ENCODE data around the gene NAT8L.

Gene NAT8L

DNA sequence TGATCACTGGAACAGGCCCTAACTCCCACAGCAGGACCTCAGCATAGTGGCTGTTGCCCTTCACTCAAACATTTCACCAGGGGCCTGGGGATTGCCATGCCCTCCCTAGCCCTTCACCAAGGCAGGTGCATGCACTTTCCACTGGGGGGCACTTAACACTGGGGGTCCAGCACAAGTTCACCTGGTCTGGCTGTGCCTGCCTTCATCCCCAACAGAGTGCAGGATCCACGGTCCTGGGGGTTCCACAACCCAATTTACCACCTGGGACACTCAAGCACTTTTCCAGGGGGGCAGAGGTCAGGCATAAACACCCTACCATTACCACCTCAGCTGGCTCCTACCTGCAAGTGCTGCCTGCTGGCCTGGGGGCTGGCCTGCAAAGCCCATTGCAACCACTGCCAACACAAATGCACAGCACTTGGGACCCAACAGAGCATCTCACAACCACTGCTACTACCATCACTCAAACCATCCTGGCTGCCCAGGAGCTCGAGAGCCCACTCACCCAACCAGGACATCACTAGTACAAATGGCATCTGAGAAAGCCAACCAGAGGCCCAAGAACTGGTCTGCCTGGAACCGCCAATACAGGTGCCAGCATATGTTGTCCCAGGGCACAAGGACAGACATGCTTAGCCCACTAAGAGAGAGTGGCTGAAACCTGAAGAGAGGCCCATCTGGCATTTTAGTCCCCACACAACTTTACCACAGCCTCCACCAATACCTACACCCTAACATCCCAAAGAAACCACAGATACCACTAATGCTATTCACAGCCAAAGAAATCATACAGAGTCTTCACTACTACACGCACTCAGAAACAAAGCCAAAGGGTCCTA, 43.1 kb downstream of the NAT8L start:
- H3K36me3 ChIP-seq: no peaks in the 10 kb centered on the region
- TF ChIP-seq, protein P1, sequence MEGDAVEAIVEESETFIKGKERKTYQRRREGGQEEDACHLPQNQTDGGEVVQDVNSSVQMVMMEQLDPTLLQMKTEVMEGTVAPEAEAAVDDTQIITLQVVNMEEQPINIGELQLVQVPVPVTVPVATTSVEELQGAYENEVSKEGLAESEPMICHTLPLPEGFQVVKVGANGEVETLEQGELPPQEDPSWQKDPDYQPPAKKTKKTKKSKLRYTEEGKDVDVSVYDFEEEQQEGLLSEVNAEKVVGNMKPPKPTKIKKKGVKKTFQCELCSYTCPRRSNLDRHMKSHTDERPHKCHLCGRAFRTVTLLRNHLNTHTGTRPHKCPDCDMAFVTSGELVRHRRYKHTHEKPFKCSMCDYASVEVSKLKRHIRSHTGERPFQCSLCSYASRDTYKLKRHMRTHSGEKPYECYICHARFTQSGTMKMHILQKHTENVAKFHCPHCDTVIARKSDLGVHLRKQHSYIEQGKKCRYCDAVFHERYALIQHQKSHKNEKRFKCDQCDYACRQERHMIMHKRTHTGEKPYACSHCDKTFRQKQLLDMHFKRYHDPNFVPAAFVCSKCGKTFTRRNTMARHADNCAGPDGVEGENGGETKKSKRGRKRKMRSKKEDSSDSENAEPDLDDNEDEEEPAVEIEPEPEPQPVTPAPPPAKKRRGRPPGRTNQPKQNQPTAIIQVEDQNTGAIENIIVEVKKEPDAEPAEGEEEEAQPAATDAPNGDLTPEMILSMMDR (IDR thresholded peaks at IDR 0.05; ENCODE audit: low read depth, low read length): no peak

GRCh38 chr4:2103127-2103842, 44.2 kb downstream of the NAT8L start:
- no peak for DNase-seq
- H3K27ac ChIP-seq: no peak overlapping the region
- no peak overlapping the region for H3K4me3 ChIP-seq (ENCODE audit: low read depth, low read length)
- no peaks in the 10 kb centered on the region for H3K27me3 ChIP-seq (ENCODE audit: insufficient read depth, low read depth, severe bottlenecking)
- TF ChIP-seq, protein P1 (IDR thresholded peaks at IDR 0.05; ENCODE audit: low read depth, low read length): no peak
- H3K9me3 ChIP-seq (ENCODE audit: severe bottlenecking): peaks cover 22% of the 10 kb centered on the region
- H3K36me3 ChIP-seq: no peaks in the 10 kb centered on the region

More for the DNA sequence above, 43.1 kb downstream of the NAT8L start:
- peaks cover 22% of the 10 kb centered on the region for H3K9me3 ChIP-seq (ENCODE audit: severe bottlenecking)
- no peak for DNase-seq
- H3K4me3 ChIP-seq (ENCODE audit: low read depth, low read length): no peak overlapping the region
- no peak overlapping the region for H3K27ac ChIP-seq
- H3K27me3 ChIP-seq (ENCODE audit: insufficient read depth, low read depth, severe bottlenecking): no peaks in the 10 kb centered on the region

GRCh38 chr4:2103843-2104547, 44.9 kb downstream of the NAT8L start:
- TF ChIP-seq, protein P1 (IDR thresholded peaks at IDR 0.05; ENCODE audit: low read depth, low read length): no peak
- no peak for DNase-seq
- Histone ChIP-seq H3K36me3 (no peaks in the 10 kb centered on the region), H3K9me3 (ENCODE audit: severe bottlenecking) (peaks cover 22% of the 10 kb centered on the region), H3K4me3 (ENCODE audit: low read depth, low read length) (no peak overlapping the region), H3K27ac (no peak overlapping the region), H3K27me3 (ENCODE audit: insufficient read depth, low read depth, severe bottlenecking) (no peaks in the 10 kb centered on the region)

DNA sequence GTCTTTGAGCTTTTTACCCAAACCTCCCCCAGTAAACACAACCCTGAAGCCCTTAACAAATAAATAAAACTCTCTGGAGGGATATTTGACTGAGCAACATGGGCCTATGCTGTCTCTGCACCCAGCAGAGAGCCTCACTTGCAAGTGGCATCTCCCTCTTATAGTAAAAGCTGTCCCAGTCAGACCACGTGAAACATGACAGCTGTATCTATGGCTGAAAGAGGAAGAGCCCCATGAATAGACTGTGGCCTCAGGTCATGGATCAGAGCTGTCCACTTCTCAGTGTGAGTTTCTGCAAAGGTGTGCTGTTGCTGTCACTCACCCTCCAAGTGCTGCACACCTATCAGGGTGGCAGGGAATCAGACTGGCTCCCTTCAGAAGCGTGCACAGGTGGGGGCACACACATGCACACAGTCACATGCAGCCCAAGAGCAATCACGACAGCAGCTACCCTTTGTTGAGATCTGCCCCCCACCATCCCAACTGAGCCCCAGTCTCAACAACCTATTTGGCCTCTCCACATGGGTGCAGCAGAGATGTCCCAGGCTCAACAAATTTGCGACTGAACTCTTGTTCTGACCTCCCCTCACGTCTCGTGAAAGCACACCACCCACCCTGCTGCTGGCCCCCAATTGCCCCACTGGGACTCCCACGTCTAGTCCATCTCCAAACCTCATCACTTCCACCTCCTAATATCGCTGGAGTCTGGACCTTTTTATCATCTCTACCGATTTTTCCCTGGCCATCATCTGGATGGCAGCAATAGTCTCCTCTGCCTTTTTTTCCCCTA, 45.6 kb downstream of the NAT8L start:
- DNase-seq: no peak
- Histone ChIP-seq H3K9me3 (ENCODE audit: severe bottlenecking) (peaks cover 22% of the 10 kb centered on the region), H3K4me3 (ENCODE audit: low read depth, low read length) (no peak overlapping the region), H3K36me3 (no peaks in the 10 kb centered on the region), H3K27me3 (ENCODE audit: insufficient read depth, low read depth, severe bottlenecking) (no peaks in the 10 kb centered on the region), H3K27ac (no peak overlapping the region)
- TF ChIP-seq, protein P1 (IDR thresholded peaks at IDR 0.05; ENCODE audit: low read depth, low read length): no peak

DNA sequence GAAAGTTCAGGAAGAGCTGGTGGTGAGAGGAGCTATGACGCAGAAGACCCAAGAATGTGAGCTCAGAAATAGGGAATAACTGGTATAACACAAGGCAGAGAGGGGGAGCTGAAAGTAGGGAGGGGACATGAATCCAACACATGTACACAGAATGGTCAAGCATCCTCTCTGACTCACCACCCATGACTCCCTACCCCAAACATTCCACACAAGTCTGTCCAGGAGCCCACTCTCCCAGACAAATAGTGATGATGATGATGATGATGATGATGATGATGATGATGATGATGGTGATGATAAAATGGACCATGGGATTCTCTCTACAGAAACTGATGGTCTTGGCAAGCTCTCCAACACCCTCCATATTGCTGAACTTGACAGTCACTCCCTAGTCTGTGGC, 46.4 kb downstream of the NAT8L start:
- TF ChIP-seq, protein P1 (IDR thresholded peaks at IDR 0.05; ENCODE audit: low read depth, low read length): no peak
- no peak for DNase-seq
- Histone ChIP-seq H3K4me3 (ENCODE audit: low read depth, low read length) (no peak overlapping the region), H3K27ac (no peak overlapping the region), H3K36me3 (no peaks in the 10 kb centered on the region), H3K27me3 (ENCODE audit: insufficient read depth, low read depth, severe bottlenecking) (no peaks in the 10 kb centered on the region), H3K9me3 (ENCODE audit: severe bottlenecking) (peaks cover 22% of the 10 kb centered on the region)

All from WERI-Rb-1 (cell line).